GM23338 (cell line): ENCODE measurements around the gene ZDHHC4. TPM values are rescaled to one million over a fixed set of nuclear protein-coding genes. Genes with fewer than 3 reads are reported as not detected.

Source experiments
- ATAC-seq: fragments of 200-7000 bp; cut with Tn5 transposase; 3 replicates; pipeline ENCODE4 v1.9.1; 2020
- DNase-seq: peaks from one replicate; pipeline ENCODE4 v3.0.0-alpha.2; 2015; ENCODE audit warnings: low spot score
- H2AFZ ChIP-seq: fragments of 200-600 bp; sonication (generic); 2 replicates; pipeline ENCODE4 v1.8.0; 2016; ENCODE audit warnings: antibody characterized with exemption, mild to moderate bottlenecking, moderate library complexity
- H3F3A ChIP-seq: fragments of 200-600 bp; sonication (generic); replicated peaks from 2 replicates; pipeline ENCODE4 v1.8.0; 2017; ENCODE audit warnings: antibody characterized with exemption, mixed run types, low read depth
- H3K27ac ChIP-seq: fragments of 200-600 bp; sonication (generic); 2 replicates; pipeline ENCODE4 v1.6.1; 2016; ENCODE audit warnings: low read depth
- H3K27me3 ChIP-seq: fragments of 200-600 bp; sonication (generic); 2 replicates; pipeline ENCODE4 v1.8.0; 2016; ENCODE audit warnings: mild to moderate bottlenecking, mixed run types, moderate library complexity; ENCODE audit not compliant: insufficient read depth
- H3K36me3 ChIP-seq: fragments of 200-600 bp; sonication (generic); 2 replicates; pipeline ENCODE4 v1.8.0; 2016; ENCODE audit warnings: mild to moderate bottlenecking; ENCODE audit not compliant: insufficient read depth
- H3K4me1 ChIP-seq: fragments of 200-600 bp; sonication (generic); 2 replicates; pipeline ENCODE4 v1.8.0; 2016; ENCODE audit warnings: mild to moderate bottlenecking, moderate library complexity; ENCODE audit not compliant: insufficient read depth
- H3K4me2 ChIP-seq: fragments of 200-600 bp; sonication (generic); 2 replicates; pipeline ENCODE4 v1.7.1; 2017; ENCODE audit warnings: mixed run types
- H3K4me3 ChIP-seq: fragments of 200-600 bp; sonication (generic); 2 replicates; pipeline ENCODE4 v1.6.1; 2016; ENCODE audit warnings: mixed run types
- H3K79me2 ChIP-seq: fragments of 200-600 bp; sonication (generic); replicated peaks from 2 replicates; pipeline ENCODE4 v1.8.0; 2017; ENCODE audit warnings: mild to moderate bottlenecking; ENCODE audit not compliant: insufficient read depth
- H3K9me2 ChIP-seq: fragments of 200-600 bp; sonication (generic); 2 replicates; pipeline ENCODE4 v1.8.0; 2017; ENCODE audit not compliant: insufficient read depth
- H4K20me1 ChIP-seq: fragments of 200-600 bp; sonication (generic); replicated peaks from 2 replicates; pipeline ENCODE4 v1.8.0; 2017; ENCODE audit warnings: mild to moderate bottlenecking; ENCODE audit not compliant: insufficient read depth
- H3K27ac Mint-ChIP-seq: 2 replicates; pipeline ENCODE4 v1.8.0; 2020; ENCODE audit warnings: inconsistent platforms, mild to moderate bottlenecking, moderate library complexity, mixed read lengths
- H3K27me3 Mint-ChIP-seq: 3 replicates; pipeline ENCODE4 v1.8.0; 2022; ENCODE audit warnings: low read depth, mild to moderate bottlenecking, moderate library complexity, mixed read lengths, inconsistent platforms; ENCODE audit not compliant: insufficient read depth, poor library complexity
- H3K36me3 Mint-ChIP-seq: 3 replicates; pipeline ENCODE4 v1.8.0; 2021; ENCODE audit warnings: low read depth, mild to moderate bottlenecking, inconsistent platforms, moderate library complexity, mixed read lengths
- H3K4me1 Mint-ChIP-seq: 3 replicates; pipeline ENCODE4 v1.8.0; 2020; ENCODE audit warnings: mild to moderate bottlenecking, inconsistent platforms, mixed read lengths
- H3K4me3 Mint-ChIP-seq: 3 replicates; pipeline ENCODE4 v1.8.0; 2021; ENCODE audit warnings: moderate library complexity, mild to moderate bottlenecking, inconsistent platforms, mixed read lengths
- H3K9me3 Mint-ChIP-seq: 3 replicates; pipeline ENCODE4 v1.8.0; 2020; ENCODE audit warnings: moderate library complexity, mild to moderate bottlenecking, inconsistent platforms, mixed read lengths
- CREB1 ChIP-seq: fragments of 250-450 bp; sonication (Bioruptor Pico); IDR thresholded peaks from 2 replicates; pipeline ENCODE4 v1.5.0; 2020; ENCODE audit warnings: low read depth, mild to moderate bottlenecking, moderate library complexity
- CTCF ChIP-seq, 2 experiments: fragments of 200-600 bp in 1 of 2; sonication (generic) in 1 of 2; conservative IDR thresholded peaks; 2 replicates each; pipeline versions ENCODE4 v1.5.1 to v1.6.1; 2016 to 2017; ENCODE audit warnings: antibody characterized with exemption in 2 of 2, low read depth in 2 of 2, mild to moderate bottlenecking in 2 of 2, moderate library complexity in 1 of 2
- EZH2 ChIP-seq: fragments of 200-600 bp; sonication (generic); IDR thresholded peaks from one replicate; pipeline ENCODE4 v1.8.0; 2017; ENCODE audit warnings: antibody characterized with exemption, mild to moderate bottlenecking, low read depth; ENCODE audit not compliant: unreplicated experiment
- EZH2phosphoT487 ChIP-seq: fragments of 200-600 bp; sonication (generic); IDR thresholded peaks from one replicate; pipeline ENCODE4 v1.8.1; 2018; ENCODE audit warnings: antibody characterized with exemption; ENCODE audit not compliant: unreplicated experiment
- NANOG ChIP-seq: IDR thresholded peaks from 2 replicates; pipeline ENCODE4 v1.6.1; 2016; ENCODE audit warnings: antibody characterized with exemption, borderline replicate concordance
- REST ChIP-seq: IDR thresholded peaks from one replicate; pipeline ENCODE4 v1.6.1; 2018; ENCODE audit warnings: antibody characterized with exemption; ENCODE audit not compliant: unreplicated experiment
- ZNF114 ChIP-seq: fragments of 250-450 bp; sonication (Bioruptor Pico); IDR thresholded peaks from 2 replicates; pipeline ENCODE4 v1.5.0; 2020; ENCODE audit warnings: mild to moderate bottlenecking, moderate library complexity
- polyA plus RNA-seq: library from polyadenylated mRNA; unstranded; fragments of >200 nt; fragmentation: Nextera tagmentation; extraction: Ambion mirVana; gene quantifications from 2 replicates; pipeline ENCODE4 v1.2.1, GENCODE V29; 2016
- total RNA-seq: library from RNA; depleted of rRNA; stranded (reverse); fragments of >200 nt; shearing (Covaris generic); gene quantifications from 2 replicates; pipeline ENCODE4 v1.2.3, GENCODE V29; 2014

ZDHHC4 gene
- total and polyA plus RNA-seq, 2 experiments from 2014 or later: 31.2 to 58.9 TPM

GRCh38 chr7:6554848-6555247, 22.4 kb upstream of the ZDHHC4 start (continued):
- TF ChIP-seq REST: no peak
- TF ChIP-seq NANOG: no peak
- no peak for TF ChIP-seq CTCF (conservative IDR thresholded peaks at IDR 0.05; ENCODE audit: low read depth in 2 of 2)
- no peak for TF ChIP-seq EZH2phosphoT487
- TF ChIP-seq ZNF114 (CRISPR knock-in tag): no peak
- no peak for TF ChIP-seq EZH2

- peaks cover 11% of the 10 kb centered on the region for H3K27me3 Mint-ChIP-seq
- H3K9me2 ChIP-seq: 0 out of 2 replicates have a peak, but pooled peaks cover 3% of the 10 kb centered on the region
- H3K9me3 Mint-ChIP-seq: no peaks in the 10 kb centered on the region; the same call in 2 of the 3 replicates
- H3K4me3 Mint-ChIP-seq: no peak overlapping the region
- peaks cover 14% of the 10 kb centered on the region; the same call in 1 of the 2 replicates for H3K4me1 ChIP-seq
- no peak overlapping the region for H3K27ac ChIP-seq
- no peaks in the 10 kb centered on the region for H3K27me3 ChIP-seq
- peak; percentile 70 for ATAC-seq
- no peaks in the 10 kb centered on the region for H3K36me3 ChIP-seq
- H3K79me2 ChIP-seq: no peaks in the 10 kb centered on the region
- DNase-seq: peak; percentile 74
- H3F3A ChIP-seq: no peaks in the 10 kb centered on the region
- H3K36me3 Mint-ChIP-seq: no peaks in the 10 kb centered on the region
- H3K4me3 ChIP-seq: no peak overlapping the region
- H3K27ac Mint-ChIP-seq: no peak overlapping the region
- no peak overlapping the region; the same call in 1 of the 2 replicates for H2AFZ ChIP-seq
- no peaks in the 10 kb centered on the region for H4K20me1 ChIP-seq
- no peak overlapping the region for H3K4me2 ChIP-seq
- peaks cover 8% of the 10 kb centered on the region for H3K4me1 Mint-ChIP-seq
- TF ChIP-seq EZH2phosphoT487 (no peak), CTCF (conservative IDR thresholded peaks at IDR 0.05; ENCODE audit: low read depth in 2 of 2) (peak; percentile 49 to 68), REST (no peak), CREB1 (no peak)
These were observed 21.1 kb upstream of the ZDHHC4 start for GRCh38 chr7:6556196-6556595.
